Epithelial cell of umbilical artery (primary cell): ENCODE data around the gene ZER1. TPM values are rescaled to one million over a fixed set of nuclear protein-coding genes. Genes with fewer than 3 reads are reported as not detected.

Experiments
- total RNA-seq: library from RNA; depleted of rRNA; stranded (reverse); fragments of >200 nt; gene quantifications from 2 replicates; pipeline ENCODE4 v1.2.3, GENCODE V29; 2014

Gene ZER1
- total RNA-seq: 8.1 and 13.4 TPM in 2 replicates

DNA sequence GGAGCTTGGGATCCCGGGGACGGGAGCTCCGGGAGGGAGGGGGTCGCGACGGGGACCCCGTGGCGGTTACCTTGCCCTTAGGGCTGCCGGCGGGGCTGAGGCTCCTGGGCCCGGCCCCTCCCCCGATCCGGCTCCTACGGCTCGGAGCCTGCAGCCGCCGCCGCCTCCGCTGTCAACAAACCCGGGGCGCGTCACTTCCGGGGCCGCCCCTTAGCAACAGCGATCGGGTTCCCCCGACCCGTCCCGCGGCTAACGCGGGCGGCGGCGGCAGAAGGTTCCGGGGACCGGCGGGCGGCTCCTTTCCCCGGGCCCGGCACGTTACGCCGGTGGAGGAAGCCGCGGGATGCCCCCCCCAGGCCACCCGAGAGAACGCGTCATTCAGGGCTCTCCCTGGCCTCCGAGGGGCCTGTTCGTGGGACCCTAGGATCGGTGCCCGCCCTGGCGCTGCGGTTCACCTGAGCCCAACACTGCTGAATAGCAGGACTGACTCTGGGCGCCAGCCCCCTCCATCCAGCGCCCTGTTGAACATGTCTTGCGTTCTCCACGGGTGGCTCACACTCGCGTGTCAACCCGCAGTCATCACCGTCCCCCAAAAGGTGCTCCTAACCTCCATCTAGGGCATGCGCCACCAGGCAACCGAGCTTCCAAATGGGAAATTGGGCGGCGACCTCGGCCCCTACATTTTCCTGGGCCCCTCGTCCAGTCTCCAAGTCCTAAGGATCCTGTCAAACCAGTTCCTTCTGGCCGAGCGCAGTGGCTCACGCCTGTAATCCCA, at the start of gene ZER1:
Gene ZER1, minus strand, starts transcription at position 183 of the 775 bp plus-strand sequence. CDS start 16,362 bp downstream, outside the sequence.

GRCh38 chr9:128818099-128818838, 46.5 kb upstream of the ZER1 start, which contains the start of gene ENDOG:
Gene ENDOG (plus strand): TSS chr9:128818500. CDS start chr9:128818685, 185 bp downstream.

DNA sequence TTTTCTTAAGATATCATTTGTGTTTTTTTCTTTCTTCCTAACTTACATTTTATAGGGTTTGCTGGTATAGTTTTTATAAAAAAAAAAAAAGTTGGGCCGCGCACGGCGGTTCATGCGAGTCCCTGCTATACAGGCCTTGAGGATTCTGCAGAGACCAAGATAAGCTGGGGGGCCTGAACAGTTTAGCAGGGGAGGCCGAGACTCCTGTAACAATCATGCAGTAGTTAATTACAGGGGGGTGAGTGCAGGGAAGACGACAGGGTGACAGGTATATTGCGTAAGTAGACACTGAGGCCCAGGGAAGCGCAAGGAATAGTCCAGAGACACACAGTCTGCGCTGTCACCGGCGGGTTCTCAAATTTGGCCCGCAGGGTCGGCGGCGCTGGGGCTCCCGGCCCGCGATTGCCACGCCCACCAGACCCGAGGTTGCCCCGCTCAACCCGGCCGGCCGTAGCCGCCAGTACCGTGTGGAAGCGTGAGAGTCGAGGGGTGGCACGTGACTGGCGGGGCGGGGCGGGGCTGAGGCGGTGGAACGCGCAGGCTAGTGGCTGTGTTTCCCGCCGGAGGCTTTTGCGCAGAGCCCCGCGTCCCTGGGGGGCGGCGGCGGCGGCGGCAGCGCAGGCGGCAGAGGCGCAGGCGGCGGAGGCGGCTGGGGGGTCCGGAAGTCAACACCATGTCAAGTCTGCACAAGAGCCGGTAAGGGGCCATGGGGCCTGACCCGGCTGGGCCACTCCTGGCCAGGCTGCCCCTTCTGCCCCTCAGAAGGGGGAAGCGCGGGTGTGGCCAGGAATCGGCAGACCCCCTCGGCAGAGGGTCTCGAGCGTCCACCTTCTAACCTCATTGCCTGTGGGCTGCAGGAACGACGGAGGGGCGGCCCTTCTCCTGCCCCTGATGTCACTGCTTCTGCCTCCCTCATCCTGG, 15.2 kb upstream of the ZER1 start, which contains the start of gene TBC1D13:
Gene TBC1D13, plus strand, starts transcription at position 573 of the 921 bp plus-strand sequence. Its CDS starts 101 bp downstream, at position 674.

GRCh38 chr9:128723866-128724743, 47.6 kb downstream of the ZER1 start, which contains the start of gene ZDHHC12:
Gene ZDHHC12 (minus strand): TSS chr9:128724127. CDS start chr9:128724093, 34 bp downstream.

DNA sequence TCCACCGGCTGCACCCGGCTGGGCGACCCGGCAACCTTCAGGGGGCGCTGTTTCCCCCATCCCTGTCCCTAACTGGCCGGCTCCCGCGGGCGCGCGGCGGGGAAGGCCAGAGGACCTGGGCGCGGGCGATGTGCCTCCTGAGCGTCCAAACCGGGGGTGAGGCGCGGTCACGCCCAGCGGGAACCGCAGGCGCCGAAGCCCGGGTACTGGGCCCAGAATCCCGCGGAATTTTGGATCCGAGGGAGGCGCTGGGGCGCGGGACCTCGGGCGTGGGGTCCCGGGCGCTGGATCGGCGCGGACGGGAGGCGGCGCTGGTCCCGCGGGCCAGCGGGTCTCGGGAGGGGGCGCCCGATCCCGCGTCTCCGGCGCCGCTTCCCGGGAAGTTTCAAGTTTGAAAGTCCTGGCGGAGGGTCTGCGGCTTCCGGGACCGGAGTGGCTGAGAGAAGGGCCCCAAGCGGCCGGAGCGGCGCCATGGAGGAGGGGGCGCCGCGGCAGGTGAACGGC, 69.2 kb downstream of the ZER1 start, which contains the start of gene PKN3:
Gene PKN3, plus strand, starts transcription at position 59 of the 504 bp plus-strand sequence. Its CDS starts 413 bp downstream, at position 472.

GRCh38 chr9:128688501-128689292, 83.0 kb downstream of the ZER1 start, which contains the start of gene SET:
Gene SET (plus strand): TSS chr9:128689222. CDS start chr9:128689583, 361 bp downstream.

Other genes starting within 250 kb of the ZER1 start
- 243 and 266 TPM in 2 replicates for gene SPTAN1, start 219.3 kb downstream of the ZER1 start, total RNA-seq
- 88.0 and 90.7 TPM in 2 replicates for gene DYNC2I2, start 115.1 kb downstream of the ZER1 start, total RNA-seq
- gene SET, start 82.7 kb downstream of the ZER1 start, total RNA-seq: 594 and 880 TPM in 2 replicates
- gene PKN3, start 69.4 kb downstream of the ZER1 start, total RNA-seq: 17.0 and 17.9 TPM in 2 replicates
- gene ZDHHC12, start 47.8 kb downstream of the ZER1 start, total RNA-seq: 25.1 and 40.0 TPM in 2 replicates
- 8.8 and 12.9 TPM in 2 replicates for gene TBC1D13, start 15.3 kb upstream of the ZER1 start, total RNA-seq
- gene ENDOG, start 46.6 kb upstream of the ZER1 start, total RNA-seq: 25.2 and 37.7 TPM in 2 replicates
- 17.9 and 23.7 TPM in 2 replicates for gene SPOUT1, start 57.9 kb upstream of the ZER1 start, total RNA-seq
- 10.8 and 11.7 TPM in 2 replicates for gene KYAT1, start 110.0 kb upstream of the ZER1 start, total RNA-seq
- 85.0 and 88.0 TPM in 2 replicates for gene LRRC8A, start 110.2 kb upstream of the ZER1 start, total RNA-seq
- not detected in 2 replicates for gene PHYHD1, start 149.1 kb upstream of the ZER1 start, total RNA-seq
- 29.6 and 46.4 TPM in 2 replicates for gene DOLK, start 175.7 kb upstream of the ZER1 start, total RNA-seq
- 32.5 and 35.7 TPM in 2 replicates for gene NUP188, start 175.8 kb upstream of the ZER1 start, total RNA-seq